Testis (tissue), 2 donors: Measurements from ENCODE around the gene CISD1.

Experiments used
- POLR2A ChIP-seq: fragments of 450-650 bp; IDR thresholded peaks from one replicate; pipeline ENCODE4 v1.6.1; 2017; ENCODE audit warnings: antibody characterized with exemption, mild to moderate bottlenecking, moderate library complexity
- TF ChIP-seq, protein P1 (sequence below), 3 experiments: fragments of 450-650 bp in 2 of 3; fragments of 200-600 bp in 1 of 3; sonication (generic) in 1 of 3; IDR thresholded peaks; one replicate each; pipeline ENCODE4 v1.5.1; 2016 to 2019; ENCODE audit warnings: antibody characterized with exemption in 3 of 3, mild to moderate bottlenecking in 2 of 3, moderate library complexity in 1 of 3

DNA sequence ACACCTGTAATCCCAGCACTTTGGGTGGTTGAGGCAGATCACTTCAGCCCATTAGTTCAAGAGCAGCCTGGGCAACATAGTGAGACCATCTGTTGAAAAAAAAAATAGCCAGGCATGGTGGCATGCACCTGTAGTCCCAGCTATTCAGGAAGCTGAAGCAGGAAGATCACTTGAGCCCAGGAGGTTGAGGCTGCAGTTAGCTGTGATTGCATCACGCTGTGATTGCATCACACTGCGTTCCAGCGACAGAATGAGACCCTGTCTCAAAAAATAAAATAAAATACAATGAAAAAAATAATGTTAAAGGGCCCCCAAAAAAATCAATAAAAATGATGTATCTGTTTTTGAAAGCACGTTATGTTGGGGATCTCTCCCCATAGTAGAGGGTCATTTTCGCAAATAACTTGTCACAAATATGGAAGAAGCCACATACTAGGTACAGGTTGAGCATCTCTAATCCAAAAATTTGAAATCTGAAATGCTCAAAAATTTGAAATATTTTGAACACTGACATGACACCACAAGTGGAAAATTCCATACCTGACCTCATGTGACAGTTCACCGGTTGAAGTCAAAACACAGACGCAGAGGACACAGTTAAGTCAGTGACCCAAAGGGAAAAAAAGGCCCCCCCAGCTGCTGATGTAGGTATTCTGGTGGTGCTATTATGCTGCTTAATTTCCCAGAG lies 9.5 kb downstream of the CISD1 start:
- TF ChIP-seq, protein P1, sequence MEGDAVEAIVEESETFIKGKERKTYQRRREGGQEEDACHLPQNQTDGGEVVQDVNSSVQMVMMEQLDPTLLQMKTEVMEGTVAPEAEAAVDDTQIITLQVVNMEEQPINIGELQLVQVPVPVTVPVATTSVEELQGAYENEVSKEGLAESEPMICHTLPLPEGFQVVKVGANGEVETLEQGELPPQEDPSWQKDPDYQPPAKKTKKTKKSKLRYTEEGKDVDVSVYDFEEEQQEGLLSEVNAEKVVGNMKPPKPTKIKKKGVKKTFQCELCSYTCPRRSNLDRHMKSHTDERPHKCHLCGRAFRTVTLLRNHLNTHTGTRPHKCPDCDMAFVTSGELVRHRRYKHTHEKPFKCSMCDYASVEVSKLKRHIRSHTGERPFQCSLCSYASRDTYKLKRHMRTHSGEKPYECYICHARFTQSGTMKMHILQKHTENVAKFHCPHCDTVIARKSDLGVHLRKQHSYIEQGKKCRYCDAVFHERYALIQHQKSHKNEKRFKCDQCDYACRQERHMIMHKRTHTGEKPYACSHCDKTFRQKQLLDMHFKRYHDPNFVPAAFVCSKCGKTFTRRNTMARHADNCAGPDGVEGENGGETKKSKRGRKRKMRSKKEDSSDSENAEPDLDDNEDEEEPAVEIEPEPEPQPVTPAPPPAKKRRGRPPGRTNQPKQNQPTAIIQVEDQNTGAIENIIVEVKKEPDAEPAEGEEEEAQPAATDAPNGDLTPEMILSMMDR (IDR thresholded peaks at IDR 0.05), result no peak
- TF ChIP-seq POLR2A, result no peak
